Myocyte (in vitro differentiated cells): ENCODE results near the gene UQCR10. TPM values are rescaled to one million over a fixed set of nuclear protein-coding genes. Genes with fewer than 3 reads are reported as not detected.
"Not testable (repeated sequence)": the region's sequence is repeated elsewhere in the genome, so short reads cannot be mapped to it uniquely, and the experiment has no call there.

Experiments
- DNase-seq: peaks from one replicate; pipeline ENCODE4 v3.0.0-alpha.2; 2012; ENCODE audit warnings: low read depth
- total RNA-seq: library from RNA; depleted of rRNA; stranded (reverse); fragments of >200 nt; gene quantifications from 2 replicates; pipeline ENCODE4 v1.2.3, GENCODE V29; 2014

Gene UQCR10
- total RNA-seq, 1 donor from 2014 or later: 140 TPM

DNA sequence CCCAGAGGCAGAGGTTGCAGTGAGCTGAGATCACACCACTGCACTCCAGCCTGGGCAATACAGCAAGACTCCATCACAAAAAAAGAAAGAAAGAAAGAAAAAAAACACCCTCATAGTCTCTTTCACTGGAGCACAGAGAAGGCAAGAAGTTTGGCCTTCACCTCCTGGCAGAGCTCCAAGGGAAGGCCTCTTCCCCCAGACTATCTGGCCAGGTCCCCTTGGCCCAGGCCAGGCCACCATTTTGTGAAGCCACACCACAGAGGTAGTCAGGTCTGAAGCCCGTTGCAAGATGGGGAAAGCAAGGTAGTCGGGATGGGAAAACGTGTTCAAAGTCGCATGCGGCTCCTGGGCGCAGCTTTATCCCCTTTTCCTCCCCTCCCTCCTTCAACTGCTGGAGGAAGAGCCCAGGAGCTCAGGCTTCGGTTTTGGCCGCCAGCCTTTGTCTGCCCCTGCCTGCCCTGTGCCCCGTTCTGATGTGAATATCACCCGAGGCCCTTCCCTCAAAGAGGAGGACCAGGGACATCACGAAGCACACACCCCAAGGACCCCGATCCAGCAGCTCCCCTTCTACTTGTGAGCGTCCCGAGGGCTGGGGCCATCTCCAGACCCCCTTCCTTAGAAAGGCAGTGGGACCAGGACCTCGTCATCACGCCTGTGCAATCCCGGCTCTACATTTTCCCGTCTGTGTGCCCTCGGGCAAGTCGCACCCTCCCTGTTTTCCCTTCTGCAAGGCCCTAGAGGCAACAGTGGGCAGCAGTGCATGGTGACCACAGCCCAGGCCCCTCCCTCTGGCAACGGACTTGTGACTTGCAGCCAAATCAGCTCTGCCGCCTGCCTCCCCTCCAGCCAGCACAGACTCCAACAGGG is 29.7 kb upstream of the UQCR10 start:
- DNase-seq: no peak

GRCh38 chr22:29738118-29738815 is 28.9 kb upstream of the UQCR10 start:
- no peak for DNase-seq

GRCh38 chr22:29739346-29739875 is 27.8 kb upstream of the UQCR10 start:
- DNase-seq: no peak

GRCh38 chr22:29740216-29740615 is 27.0 kb upstream of the UQCR10 start:
- no peak for DNase-seq

DNA sequence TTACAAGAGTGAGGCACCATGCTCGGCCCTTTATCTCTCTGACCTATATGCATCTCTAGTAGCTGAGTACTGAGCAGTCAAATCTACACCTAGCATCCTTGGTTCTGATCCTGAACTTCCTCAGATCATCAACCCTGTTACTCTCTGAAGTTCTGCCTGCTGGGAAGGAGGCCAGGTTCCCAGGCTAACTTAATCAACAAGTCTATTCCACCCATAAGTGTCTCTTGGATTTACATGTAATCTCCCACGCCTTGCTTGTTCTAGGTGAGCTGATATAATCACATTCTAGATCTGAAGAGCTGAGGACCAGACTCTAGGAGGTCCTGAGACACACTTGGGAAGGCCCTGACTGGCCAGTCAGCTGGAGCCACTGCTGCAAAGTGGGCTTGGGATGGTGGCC is 25.2 kb upstream of the UQCR10 start:
- DNase-seq: no peak

DNA sequence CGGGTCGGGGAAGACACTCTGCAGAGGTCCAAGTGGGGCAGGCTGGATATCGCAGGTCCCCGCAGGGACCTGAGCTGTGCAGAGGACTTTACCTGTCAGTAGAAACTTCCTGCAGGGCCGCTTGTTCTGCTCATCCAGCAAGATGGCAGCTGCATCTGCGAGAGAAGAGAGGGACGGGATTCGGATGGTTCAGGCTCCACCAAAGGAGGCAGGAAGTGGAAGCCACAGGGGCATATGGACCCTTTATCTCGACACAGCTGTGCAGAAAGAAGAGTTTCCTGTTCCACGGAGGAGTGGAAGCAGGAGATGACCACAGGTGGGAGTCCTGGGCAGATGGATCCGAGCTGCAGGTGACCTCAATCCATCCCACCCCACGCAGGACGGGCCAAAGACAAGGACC is 24.8 kb upstream of the UQCR10 start:
- no peak for DNase-seq

DNA sequence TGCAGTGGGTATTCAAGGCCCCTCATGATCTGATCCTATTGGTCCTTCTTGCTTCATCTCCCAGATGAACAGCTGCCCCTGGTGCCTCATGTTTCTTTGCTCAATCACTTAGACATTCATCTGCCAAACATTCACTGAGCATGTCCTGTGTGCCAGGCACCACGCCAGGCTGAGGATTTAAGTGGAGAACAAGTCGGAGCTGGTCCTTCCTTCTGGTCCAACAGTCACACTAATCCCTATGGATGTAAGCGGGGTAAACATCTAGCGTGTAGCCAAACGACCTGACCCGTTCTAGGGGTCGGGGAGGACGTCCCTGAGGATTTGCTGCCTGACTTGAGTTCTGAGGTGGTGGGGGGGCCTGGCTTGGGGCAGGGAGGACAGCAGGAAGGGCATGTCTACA is 22.3 kb upstream of the UQCR10 start:
- DNase-seq: peak; percentile 96

DNA sequence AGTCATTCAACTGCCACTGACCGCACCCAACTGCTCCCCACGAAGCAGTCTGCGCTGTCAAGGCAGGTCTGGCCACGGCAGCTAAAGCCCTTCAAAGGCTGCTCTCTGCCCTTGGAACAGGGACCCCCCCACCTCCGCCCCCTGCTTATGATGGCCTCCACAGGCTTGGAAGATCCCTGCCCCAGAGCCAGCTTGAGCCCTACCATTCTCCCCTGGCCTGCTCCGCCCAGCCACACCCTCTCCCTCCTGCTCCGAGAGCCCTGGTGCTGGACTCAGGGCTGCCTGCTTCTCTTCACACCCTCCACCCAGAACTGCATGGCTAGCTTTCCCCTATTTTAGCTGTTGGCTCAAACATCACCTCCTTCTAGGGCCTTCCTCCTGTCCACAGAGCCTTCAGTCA is 19.3 kb upstream of the UQCR10 start:
- DNase-seq: peak; percentile 16

- DNase-seq: peak; percentile 94
Measured at GRCh38 chr22:29748248-29748893, 18.8 kb upstream of the UQCR10 start.

GRCh38 chr22:29750029-29750428 is 17.1 kb upstream of the UQCR10 start:
- DNase-seq: no peak

DNA sequence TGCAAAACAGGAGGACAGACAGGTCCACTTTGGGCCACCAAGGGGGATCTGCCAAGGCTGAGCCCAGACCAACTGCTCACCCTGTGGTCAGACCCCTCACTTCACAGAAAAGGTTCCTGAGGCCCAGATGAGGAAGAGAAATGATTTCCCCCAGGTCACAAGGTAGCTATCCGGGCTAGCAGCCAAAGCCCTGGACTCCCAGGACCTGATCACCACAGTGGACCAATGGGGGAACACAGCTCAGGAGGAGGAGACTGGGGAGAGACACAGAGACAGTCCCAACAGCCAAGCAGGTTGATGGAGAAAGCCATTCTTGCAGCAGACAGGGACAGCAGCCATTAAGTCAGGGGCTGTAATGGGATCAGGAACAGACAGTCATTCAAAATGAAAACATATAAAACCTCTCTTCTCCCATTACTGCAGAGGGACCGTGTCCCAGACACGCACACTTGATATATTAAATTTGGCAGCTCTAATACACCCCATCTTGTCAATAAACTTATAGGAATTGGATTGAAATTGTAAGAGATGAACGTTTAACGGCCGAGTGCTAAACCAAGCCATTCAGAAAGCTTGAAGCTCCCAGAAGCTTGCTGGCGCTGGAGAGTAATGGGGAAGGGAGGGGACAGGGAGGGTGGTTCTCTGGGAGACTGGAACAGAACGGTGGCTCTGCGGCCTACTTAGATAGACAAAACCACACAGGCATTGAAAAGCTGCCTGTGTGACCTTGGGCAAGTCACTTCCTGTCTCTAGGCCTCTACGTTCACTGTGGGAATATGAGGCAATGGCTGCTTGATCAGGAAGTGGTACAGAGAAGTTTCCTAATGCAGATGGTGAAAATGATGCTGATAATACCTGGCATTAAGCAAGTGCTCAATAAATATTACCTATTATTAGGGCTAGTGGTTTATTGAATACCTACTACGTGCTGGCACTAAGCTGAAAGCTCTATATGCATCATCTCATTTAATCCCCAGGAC is 16.3 kb upstream of the UQCR10 start:
- no peak for DNase-seq

DNA sequence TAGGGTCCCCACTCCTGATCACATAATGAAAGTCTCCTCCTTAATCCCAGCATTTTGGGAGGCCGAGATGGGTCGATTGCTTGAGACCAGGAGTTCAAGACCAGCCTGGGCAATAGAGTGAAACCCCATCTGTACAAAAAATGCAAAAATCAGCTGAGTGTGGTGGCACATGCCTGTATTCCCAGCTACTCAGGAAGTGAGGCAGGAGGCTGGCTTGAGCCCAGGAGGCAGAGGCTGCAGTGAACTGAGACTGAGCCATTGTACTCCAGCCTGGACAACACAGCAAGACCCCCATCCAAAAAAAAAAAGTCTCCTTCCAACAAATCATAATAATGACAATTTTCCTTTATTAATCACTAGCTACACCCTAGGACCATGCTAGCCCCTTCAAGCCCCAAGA is 15.5 kb upstream of the UQCR10 start:
- DNase-seq: no peak

DNA sequence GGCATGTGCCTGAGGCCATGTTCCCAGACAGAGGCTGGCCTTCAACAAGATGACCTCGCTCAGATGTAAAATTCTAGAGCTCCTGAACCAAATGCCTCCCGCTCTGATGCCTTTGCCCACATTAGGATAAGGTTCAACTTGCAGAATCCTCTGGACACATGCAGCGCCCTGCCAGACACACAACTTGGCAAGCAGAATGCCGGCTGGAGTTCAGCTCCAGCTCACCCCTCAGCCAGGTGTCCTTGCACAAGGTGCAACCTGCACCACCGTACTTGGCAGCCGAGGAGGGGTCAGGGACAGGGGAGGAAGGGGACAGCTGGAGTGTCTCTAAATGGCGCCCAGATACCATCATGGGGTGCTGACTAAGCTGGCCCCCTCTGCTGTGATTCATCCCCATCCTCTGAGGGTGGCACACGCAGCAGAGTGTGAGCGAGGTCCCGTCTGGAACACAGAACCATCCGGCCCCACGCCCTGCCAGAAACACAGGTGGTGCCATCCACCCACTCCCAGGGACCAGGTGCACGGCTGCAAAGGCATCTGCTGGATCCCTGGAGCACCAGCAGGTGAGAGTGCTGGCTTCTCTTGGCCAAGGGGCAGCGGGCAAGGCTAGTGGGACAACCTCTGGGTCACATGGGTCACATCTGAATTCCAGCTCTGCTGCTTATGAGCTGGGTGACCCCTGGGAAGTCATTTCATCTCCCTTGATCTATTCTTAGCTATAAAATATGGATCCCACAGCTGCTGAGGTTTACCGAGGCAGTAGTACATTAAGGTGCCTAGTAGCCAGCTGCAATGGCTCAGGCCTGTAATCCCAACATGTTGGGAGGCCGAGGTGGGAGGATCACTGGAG is 13.1 kb upstream of the UQCR10 start:
- peak; percentile 78 for DNase-seq

GRCh38 chr22:29754658-29755395 is 12.3 kb upstream of the UQCR10 start:
- not testable (repeated sequence) for DNase-seq

- peak; percentile 22 for DNase-seq
Measured at GRCh38 chr22:29755889-29756288, 11.3 kb upstream of the UQCR10 start.

DNA sequence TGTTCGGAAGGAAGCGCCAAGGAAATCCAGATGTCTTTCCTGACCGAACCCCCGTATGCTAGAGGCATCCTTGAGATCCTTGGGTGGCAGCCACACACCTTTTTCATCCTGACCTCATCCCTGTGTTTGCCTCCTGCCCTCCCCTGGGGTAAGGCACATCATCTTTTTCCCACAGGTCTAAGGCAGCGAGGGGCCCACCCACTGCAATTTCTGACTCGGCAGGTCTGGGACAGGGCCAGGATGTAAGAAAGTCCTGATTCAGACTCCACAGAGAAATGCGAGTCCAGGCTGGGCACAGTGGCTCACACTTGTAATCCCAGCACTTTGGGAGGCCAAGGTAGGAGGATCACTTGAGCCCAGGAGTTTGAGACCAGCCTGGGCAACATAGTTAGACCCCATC is 10.8 kb upstream of the UQCR10 start:
- no peak for DNase-seq

- DNase-seq: no peak
Measured at GRCh38 chr22:29757096-29757495, 10.1 kb upstream of the UQCR10 start.

GRCh38 chr22:29758068-29758622 is 9.0 kb upstream of the UQCR10 start:
- no peak for DNase-seq

DNA sequence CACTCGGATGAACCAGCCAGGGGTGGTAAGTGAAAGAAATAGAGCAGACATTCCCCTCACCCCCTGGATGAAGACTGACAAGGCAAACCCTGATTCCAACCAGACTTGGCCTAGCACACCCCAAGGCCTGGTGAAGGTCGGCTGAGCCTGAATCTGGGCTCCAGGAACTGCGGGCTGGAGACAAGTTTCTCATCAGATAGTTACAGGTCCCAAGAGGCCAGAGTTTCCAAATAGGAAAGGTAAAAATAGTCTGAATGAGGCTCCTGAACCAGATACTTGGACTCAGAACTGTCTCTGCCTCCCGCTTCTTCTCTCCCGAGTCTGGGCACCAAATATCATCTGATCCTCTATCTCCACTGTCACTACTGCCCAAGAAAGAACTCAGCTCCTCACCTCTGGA is 8.2 kb upstream of the UQCR10 start:
- DNase-seq: no peak
